Measurements from ENCODE around the gene RPH3AL.
"Not testable (repeated sequence)": the region's sequence is repeated elsewhere in the genome, so short reads cannot be mapped to it uniquely, and the experiment has no call there.

DNA sequence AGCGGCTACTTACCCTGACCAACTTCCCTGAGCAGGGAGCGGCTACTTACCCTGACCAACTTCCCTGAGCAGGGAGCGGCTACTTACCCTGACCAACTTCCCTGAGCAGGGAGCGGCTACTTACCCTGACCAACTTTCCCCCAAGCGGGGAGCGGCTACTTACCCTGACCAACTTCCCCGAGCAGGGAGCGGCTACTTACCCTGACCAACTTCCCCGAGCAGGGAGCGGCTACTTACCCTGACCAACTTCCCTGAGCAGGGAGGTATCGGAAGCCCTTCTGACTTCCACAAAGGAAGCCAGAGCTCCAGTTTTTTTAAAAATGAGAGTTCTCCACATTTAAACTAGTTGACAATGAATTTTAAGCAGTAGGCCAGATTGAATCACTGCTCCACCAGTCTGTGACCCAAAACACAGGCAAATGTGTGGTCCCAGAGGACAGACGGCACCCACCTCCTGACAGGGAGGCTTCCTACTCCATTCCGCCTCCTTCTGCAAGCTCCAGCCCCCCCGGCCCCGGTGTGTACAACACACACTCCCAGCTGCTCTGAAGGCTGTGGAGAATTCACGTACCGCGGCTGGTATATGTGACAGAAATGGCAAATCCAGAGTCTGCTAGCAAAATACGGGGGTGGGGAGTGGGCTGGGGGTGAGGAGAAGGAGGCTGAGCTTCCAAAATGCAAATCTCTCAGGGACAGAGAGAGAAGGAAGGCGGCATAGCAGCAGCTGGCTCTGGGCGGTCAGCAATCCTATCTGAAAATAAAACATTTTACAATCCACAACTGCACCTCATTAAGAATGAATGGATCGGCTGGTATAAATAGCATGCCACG is 118.2 kb downstream of the RPH3AL start:
- not testable (repeated sequence) for TF ChIP-seq POLR2A, EP300 (IDR thresholded peaks at IDR 0.05)
- TF ChIP-seq, protein P1, sequence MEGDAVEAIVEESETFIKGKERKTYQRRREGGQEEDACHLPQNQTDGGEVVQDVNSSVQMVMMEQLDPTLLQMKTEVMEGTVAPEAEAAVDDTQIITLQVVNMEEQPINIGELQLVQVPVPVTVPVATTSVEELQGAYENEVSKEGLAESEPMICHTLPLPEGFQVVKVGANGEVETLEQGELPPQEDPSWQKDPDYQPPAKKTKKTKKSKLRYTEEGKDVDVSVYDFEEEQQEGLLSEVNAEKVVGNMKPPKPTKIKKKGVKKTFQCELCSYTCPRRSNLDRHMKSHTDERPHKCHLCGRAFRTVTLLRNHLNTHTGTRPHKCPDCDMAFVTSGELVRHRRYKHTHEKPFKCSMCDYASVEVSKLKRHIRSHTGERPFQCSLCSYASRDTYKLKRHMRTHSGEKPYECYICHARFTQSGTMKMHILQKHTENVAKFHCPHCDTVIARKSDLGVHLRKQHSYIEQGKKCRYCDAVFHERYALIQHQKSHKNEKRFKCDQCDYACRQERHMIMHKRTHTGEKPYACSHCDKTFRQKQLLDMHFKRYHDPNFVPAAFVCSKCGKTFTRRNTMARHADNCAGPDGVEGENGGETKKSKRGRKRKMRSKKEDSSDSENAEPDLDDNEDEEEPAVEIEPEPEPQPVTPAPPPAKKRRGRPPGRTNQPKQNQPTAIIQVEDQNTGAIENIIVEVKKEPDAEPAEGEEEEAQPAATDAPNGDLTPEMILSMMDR (IDR thresholded peaks at IDR 0.05) = not testable (repeated sequence)

Data from tibial nerve (tissue), 4 donors.